ENCODE measurements around the gene PDIA2. TPM values are rescaled to one million over a fixed set of nuclear protein-coding genes. Genes with fewer than 3 reads are reported as not detected.

PDIA2 gene
- total RNA-seq, 1 donor from 2014 or later: not detected

DNA sequence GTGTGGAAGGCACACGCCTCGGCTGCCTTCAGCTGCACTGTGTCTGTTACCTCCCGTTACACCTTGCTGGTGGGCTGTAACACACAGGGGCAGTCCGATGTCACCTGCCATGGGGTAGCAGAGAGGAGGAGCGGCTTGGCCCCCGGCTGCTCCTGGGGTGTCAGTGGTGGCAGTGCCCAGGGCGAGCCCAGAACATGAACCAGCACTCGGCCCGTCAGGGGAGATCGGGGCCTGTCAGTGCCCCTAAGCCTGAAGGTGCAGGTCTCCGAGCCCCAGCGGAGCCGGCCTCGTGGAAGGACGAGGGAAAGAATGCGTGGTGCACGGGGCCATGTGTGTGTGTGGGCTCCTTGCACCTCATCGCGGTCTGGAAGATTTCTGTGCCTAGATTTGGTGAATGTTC, 22.6 kb upstream of the PDIA2 start:
- TF ChIP-seq, protein P1, sequence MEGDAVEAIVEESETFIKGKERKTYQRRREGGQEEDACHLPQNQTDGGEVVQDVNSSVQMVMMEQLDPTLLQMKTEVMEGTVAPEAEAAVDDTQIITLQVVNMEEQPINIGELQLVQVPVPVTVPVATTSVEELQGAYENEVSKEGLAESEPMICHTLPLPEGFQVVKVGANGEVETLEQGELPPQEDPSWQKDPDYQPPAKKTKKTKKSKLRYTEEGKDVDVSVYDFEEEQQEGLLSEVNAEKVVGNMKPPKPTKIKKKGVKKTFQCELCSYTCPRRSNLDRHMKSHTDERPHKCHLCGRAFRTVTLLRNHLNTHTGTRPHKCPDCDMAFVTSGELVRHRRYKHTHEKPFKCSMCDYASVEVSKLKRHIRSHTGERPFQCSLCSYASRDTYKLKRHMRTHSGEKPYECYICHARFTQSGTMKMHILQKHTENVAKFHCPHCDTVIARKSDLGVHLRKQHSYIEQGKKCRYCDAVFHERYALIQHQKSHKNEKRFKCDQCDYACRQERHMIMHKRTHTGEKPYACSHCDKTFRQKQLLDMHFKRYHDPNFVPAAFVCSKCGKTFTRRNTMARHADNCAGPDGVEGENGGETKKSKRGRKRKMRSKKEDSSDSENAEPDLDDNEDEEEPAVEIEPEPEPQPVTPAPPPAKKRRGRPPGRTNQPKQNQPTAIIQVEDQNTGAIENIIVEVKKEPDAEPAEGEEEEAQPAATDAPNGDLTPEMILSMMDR (IDR thresholded peaks at IDR 0.05; ENCODE audit: insufficient read depth, low read length, poor library complexity, severe bottlenecking): no peak
- H3K27me3 ChIP-seq (ENCODE audit: control insufficient read depth, insufficient read depth, low read length): no peaks in the 10 kb centered on the region
- H3K36me3 ChIP-seq (ENCODE audit: control insufficient read depth, insufficient read depth, low read length): no peaks in the 10 kb centered on the region
- DNase-seq (ENCODE audit: low read depth): no peak
- H3K4me3 ChIP-seq (ENCODE audit: low read depth, low read length): no peak overlapping the region

DNA sequence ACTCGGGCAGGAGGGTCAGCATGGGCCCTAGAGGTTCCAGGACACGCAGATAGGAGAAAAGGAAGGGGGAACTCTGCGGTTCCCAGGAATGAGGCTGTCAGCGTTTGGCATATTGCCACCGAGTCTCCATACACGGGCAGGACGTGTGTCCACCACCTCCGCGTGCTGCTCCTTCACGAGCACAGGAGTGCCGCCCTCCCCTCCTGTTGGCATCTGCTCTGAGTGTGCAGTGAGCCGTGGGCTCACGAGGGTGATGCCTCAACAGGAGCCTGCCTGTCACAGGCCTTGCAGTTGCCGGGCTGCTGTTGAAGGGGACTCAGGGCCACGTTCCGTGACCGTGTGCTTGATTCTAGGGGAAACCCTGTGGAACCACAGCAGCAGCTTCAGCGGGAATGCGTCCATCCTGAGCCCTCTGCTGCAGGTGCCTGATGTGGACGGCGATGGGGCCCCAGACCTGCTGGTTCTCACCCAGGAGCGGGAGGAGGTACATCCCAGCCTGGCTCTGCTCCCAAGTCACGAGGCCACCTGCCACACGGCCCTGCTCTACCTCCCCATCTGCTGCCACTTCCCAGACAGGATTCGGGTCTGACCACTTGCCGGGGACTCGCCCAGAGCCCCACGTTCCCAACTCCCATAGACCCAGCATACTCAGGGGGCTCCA, 21.8 kb upstream of the PDIA2 start:
- no peaks in the 10 kb centered on the region for H3K27me3 ChIP-seq (ENCODE audit: control insufficient read depth, insufficient read depth, low read length)
- no peaks in the 10 kb centered on the region for H3K36me3 ChIP-seq (ENCODE audit: control insufficient read depth, insufficient read depth, low read length)
- H3K4me3 ChIP-seq (ENCODE audit: low read depth, low read length): no peak overlapping the region
- no peak for DNase-seq (ENCODE audit: low read depth)
- TF ChIP-seq, protein P1 (IDR thresholded peaks at IDR 0.05; ENCODE audit: insufficient read depth, low read length, poor library complexity, severe bottlenecking): no peak

DNA sequence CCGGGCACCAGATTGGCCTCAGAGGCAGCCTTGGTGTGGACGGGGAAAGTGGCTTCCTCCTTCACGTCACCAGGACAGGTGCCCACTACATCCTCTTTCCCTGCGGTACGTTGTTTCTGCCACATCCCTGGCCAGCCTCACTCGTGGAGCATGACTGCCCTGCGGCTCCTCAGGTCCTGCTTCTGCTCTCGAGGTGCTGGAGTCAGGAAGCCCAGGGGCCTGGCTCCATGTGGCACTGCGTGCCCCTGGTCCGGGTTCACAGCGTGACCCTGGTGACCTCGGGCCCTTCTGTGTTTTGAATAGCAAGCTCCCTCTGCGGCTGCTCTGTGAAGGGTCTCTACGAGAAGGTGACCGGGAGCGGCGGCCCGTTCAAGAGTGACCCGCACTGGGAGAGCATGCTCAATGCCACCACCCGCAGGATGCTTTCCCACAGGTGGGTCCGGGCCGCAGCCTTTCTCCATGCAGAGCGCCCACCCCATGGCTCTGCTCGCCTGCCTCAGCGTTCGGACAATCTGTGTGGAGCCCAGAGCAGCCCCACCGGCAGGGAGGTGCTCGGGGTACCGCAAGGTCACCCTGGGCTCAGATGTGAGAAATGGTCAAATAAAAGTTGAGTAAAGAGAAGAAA, 20.7 kb upstream of the PDIA2 start:
- Histone ChIP-seq H3K36me3 (ENCODE audit: control insufficient read depth, insufficient read depth, low read length) (no peaks in the 10 kb centered on the region), H3K4me3 (ENCODE audit: low read depth, low read length) (no peak overlapping the region)
- no peak for DNase-seq (ENCODE audit: low read depth)

DNA sequence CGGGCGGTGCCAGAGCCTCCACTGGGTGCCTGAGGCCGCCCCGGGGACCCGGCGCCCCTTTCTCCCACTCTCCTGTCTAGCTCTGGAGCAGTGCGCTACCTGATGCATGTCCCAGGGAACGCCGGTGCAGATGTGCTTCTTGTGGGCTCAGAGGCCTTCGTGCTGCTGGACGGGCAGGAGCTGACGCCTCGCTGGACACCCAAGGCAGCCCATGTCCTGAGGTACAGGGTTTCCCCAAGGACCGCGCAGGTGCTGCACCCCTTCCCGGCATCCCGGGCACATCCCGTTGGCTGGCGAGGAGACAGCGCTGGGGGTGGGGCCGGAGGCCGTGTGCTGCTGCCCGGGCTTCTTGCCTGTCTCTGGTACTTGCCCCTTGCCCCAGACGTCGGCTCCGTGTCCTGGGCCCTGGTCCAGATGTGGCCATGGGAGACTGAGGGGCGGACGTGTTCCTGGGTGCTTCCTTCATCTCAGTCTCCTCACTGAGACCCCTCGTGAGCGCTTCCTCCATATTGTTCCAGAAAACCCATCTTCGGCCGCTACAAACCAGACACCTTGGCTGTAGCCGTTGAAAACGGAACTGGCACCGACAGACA, 19.7 kb upstream of the PDIA2 start:
- H3K4me3 ChIP-seq (ENCODE audit: low read depth, low read length): no peak overlapping the region
- H3K27me3 ChIP-seq (ENCODE audit: control insufficient read depth, insufficient read depth, low read length): no peaks in the 10 kb centered on the region
- no peaks in the 10 kb centered on the region for H3K36me3 ChIP-seq (ENCODE audit: control insufficient read depth, insufficient read depth, low read length)
- TF ChIP-seq, protein P1 (IDR thresholded peaks at IDR 0.05; ENCODE audit: insufficient read depth, low read length, poor library complexity, severe bottlenecking): no peak
- no peak for DNase-seq (ENCODE audit: low read depth)

More for the DNA sequence above, 20.7 kb upstream of the PDIA2 start:
- H3K27me3 ChIP-seq (ENCODE audit: control insufficient read depth, insufficient read depth, low read length): no peaks in the 10 kb centered on the region
- TF ChIP-seq, protein P1 (IDR thresholded peaks at IDR 0.05; ENCODE audit: insufficient read depth, low read length, poor library complexity, severe bottlenecking): no peak

DNA sequence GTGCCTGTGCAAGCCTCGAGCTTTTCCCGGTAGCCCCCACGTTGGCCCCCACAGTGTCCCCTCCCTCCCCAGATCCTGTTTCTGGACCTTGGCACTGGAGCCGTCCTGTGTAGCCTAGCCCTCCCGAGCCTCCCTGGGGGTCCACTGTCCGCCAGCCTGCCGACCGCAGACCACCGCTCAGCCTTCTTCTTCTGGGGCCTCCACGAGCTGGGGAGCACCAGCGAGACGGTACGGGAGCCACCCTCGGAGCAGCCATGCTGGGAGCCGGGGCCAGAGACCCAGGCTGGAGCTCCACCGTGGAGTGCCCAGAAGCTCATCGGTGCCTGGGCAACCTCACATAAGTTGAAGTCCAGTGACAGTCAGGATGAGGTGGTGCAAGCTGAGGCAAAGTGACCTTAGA, 19.0 kb upstream of the PDIA2 start:
- Histone ChIP-seq H3K4me3 (ENCODE audit: low read depth, low read length) (no peak overlapping the region), H3K27me3 (ENCODE audit: control insufficient read depth, insufficient read depth, low read length) (peaks cover 5% of the 10 kb centered on the region), H3K36me3 (ENCODE audit: control insufficient read depth, insufficient read depth, low read length) (no peaks in the 10 kb centered on the region)
- TF ChIP-seq, protein P1 (IDR thresholded peaks at IDR 0.05; ENCODE audit: insufficient read depth, low read length, poor library complexity, severe bottlenecking): no peak
- DNase-seq (ENCODE audit: low read depth): no peak

Data from kidney epithelial cell (primary cell).